Adrenal gland (tissue), 5 donors: Measurements from ENCODE around the gene MISP.

Experiments used
- CTCF ChIP-seq, 6 experiments: fragments of 450-650 bp in 4 of 6; fragments of 200-600 bp in 2 of 6; sonication (generic) in 1 of 6; IDR thresholded peaks; 1 replicate in 5 of 6; 2 replicates in 1 of 6; pipeline versions ENCODE4 v1.5.1 to v1.8.0; 2016 to 2021; ENCODE audit warnings: antibody characterized with exemption in 6 of 6, mild to moderate bottlenecking in 2 of 6, moderate library complexity in 1 of 6
- POLR2A ChIP-seq, 2 donors: fragments of 450-650 bp; IDR thresholded peaks; one replicate each; pipeline ENCODE4 v1.6.1; 2017; ENCODE audit warnings: antibody characterized with exemption in 2 of 2, mild to moderate bottlenecking in 2 of 2, moderate library complexity in 1 of 2
- donor health status: DM: no; HTN: no; CAD: no.

DNA sequence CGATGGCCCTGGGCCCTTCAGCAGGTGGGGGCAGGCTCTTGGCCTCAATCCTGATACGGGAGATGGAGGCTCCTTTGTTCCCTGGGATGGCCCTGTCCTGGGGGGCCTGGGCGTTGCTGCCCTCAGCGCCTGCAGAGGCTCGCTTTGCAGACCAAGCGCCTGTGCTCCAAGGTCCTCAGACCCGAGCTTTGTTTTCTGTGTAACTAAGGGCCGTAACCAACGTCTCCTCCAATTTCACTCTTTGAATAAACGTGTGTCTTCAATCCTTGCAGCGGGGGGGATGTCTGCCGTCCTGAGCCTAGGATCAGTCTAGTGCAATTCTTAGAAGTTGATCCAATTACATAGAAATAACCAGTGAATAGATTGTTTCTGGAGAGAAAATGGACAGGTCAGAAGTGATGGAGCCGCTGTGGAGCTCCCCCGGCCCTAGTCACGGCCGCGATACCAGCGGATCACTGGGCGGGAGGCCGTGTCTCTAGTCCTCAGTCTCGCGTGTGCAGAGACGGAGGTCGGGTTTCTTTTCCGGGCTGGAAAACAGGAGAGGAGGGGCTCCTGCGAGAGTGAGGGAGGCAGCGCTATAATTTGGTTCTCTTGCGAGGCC is 51.7 kb downstream of the MISP start:
- TF ChIP-seq CTCF (IDR thresholded peaks at IDR 0.05): no peak
- no peak for TF ChIP-seq POLR2A (IDR thresholded peaks at IDR 0.05)
